Trophoblast cell (in vitro differentiated cells and primary cell): ENCODE measurements around the gene NHSL2.
A peak's percentile ranks its signal among the peaks of the same experiment; 100 is the strongest.

Experiments
- DNase-seq, 2 donors: peaks; one replicate each; pipeline ENCODE4 v3.0.0-alpha.2; 2016
- H2AFZ ChIP-seq: 2 replicates; pipeline ENCODE4 v1.6.1; 2013; ENCODE audit warnings: low read length, moderate library complexity, mild to moderate bottlenecking; ENCODE audit not compliant: insufficient read depth, poor library complexity
- H2AK5ac ChIP-seq: 2 replicates; pipeline ENCODE4 v1.6.1; 2013; ENCODE audit warnings: mild to moderate bottlenecking, low read length
- H2BK120ac ChIP-seq: 2 replicates; pipeline ENCODE4 v1.6.1; 2013; ENCODE audit warnings: low read length, mild to moderate bottlenecking, moderate library complexity; ENCODE audit not compliant: insufficient read depth, poor library complexity
- H2BK12ac ChIP-seq: 2 replicates; pipeline ENCODE4 v1.6.1; 2013; ENCODE audit warnings: mild to moderate bottlenecking, low read length, moderate library complexity
- H2BK5ac ChIP-seq: 2 replicates; pipeline ENCODE4 v1.6.1; 2013; ENCODE audit warnings: low read length, low read depth, moderate library complexity, mild to moderate bottlenecking; ENCODE audit not compliant: poor library complexity
- H3K14ac ChIP-seq: 2 replicates; pipeline ENCODE4 v1.6.1; 2013; ENCODE audit warnings: mild to moderate bottlenecking, low read length
- H3K18ac ChIP-seq: 2 replicates; pipeline ENCODE4 v1.6.1; 2013; ENCODE audit warnings: mild to moderate bottlenecking, low read length
- H3K23ac ChIP-seq: 2 replicates; pipeline ENCODE4 v1.6.1; 2013; ENCODE audit warnings: low read length
- H3K27ac ChIP-seq: 2 replicates; pipeline ENCODE4 v1.5.1; 2013; ENCODE audit warnings: low read depth, mild to moderate bottlenecking, inconsistent platforms, low read length, moderate library complexity
- H3K27me3 ChIP-seq: 2 replicates; pipeline ENCODE4 v1.6.1; 2013; ENCODE audit warnings: inconsistent platforms, mild to moderate bottlenecking, low read length, moderate library complexity; ENCODE audit not compliant: insufficient read depth
- H3K36me3 ChIP-seq, 2 experiments: 1 replicate in 1 of 2; 2 replicates in 1 of 2; pipeline ENCODE4 v1.6.1; 2013; ENCODE audit warnings: low read length in 2 of 2, mild to moderate bottlenecking in 2 of 2, moderate library complexity in 1 of 2; ENCODE audit not compliant: insufficient read depth in 2 of 2, control insufficient read depth in 1 of 2
- H3K4ac ChIP-seq: 2 replicates; pipeline ENCODE4 v1.6.1; 2013; ENCODE audit warnings: low read depth, mild to moderate bottlenecking, low read length, moderate library complexity
- H3K4me1 ChIP-seq, 2 experiments: 1 replicate in 1 of 2; 2 replicates in 1 of 2; pipeline ENCODE4 v1.6.1; 2013; ENCODE audit warnings: low read length in 2 of 2, mild to moderate bottlenecking in 2 of 2, moderate library complexity in 1 of 2; ENCODE audit not compliant: insufficient read depth in 2 of 2, control insufficient read depth in 1 of 2
- H3K4me2 ChIP-seq: 2 replicates; pipeline ENCODE4 v1.6.1; 2013; ENCODE audit warnings: inconsistent platforms, mild to moderate bottlenecking, low read length, moderate library complexity
- H3K4me3 ChIP-seq: 2 replicates; pipeline ENCODE4 v1.5.1; 2013; ENCODE audit warnings: mild to moderate bottlenecking, low read depth, low read length, inconsistent platforms
- H3K79me1 ChIP-seq: one replicate; pipeline ENCODE4 v1.6.1; 2013; ENCODE audit warnings: low read length
- H3K79me2 ChIP-seq: 2 replicates; pipeline ENCODE4 v1.6.1; 2013; ENCODE audit warnings: low read length, mild to moderate bottlenecking; ENCODE audit not compliant: control insufficient read depth, insufficient read depth, poor library complexity
- H3K9ac ChIP-seq: 2 replicates; pipeline ENCODE4 v1.6.1; 2013; ENCODE audit warnings: mild to moderate bottlenecking, low read length
- H3K9me3 ChIP-seq: 2 replicates; pipeline ENCODE4 v1.6.1; 2013; ENCODE audit warnings: low read depth, mild to moderate bottlenecking, control low read depth, inconsistent platforms, low read length; ENCODE audit not compliant: insufficient read depth
- H4K12ac ChIP-seq: 2 replicates; pipeline ENCODE4 v1.6.1; 2013; ENCODE audit warnings: low read depth, mild to moderate bottlenecking, low read length, moderate library complexity
- H4K8ac ChIP-seq: 2 replicates; pipeline ENCODE4 v1.6.1; 2013; ENCODE audit warnings: low read depth, mild to moderate bottlenecking, low read length, moderate library complexity
- H4K91ac ChIP-seq: one replicate; pipeline ENCODE4 v1.6.1; 2013; ENCODE audit warnings: low read depth, mild to moderate bottlenecking, low read length, moderate library complexity
- WGBS: extraction: QIAGEN DNeasy Blood & Tissue Kit; methylation state at CpG from one replicate; pipeline ENCODE4 v1.1.7; 2013; ENCODE audit warnings: missing lambda C conversion rate; ENCODE audit not compliant: insufficient read length, insufficient coverage; ENCODE audit errors: extremely low coverage; 5-methylcytosine and 5-hydroxymethylcytosine counted together

Gene NHSL2

GRCh38 chrX:72128183-72128834, 217.7 kb downstream of the NHSL2 start:
- Histone ChIP-seq H4K12ac (no peak overlapping the region), H2BK12ac (no peak overlapping the region), H2AK5ac (no peak overlapping the region), H2BK120ac (no peak overlapping the region), H3K4me3 (no peak overlapping the region), H3K4ac (no peak overlapping the region), H3K23ac (no peak overlapping the region), H3K79me1 (peaks cover 12% of the 10 kb centered on the region), H3K79me2 (peaks cover 2% of the 10 kb centered on the region), H3K14ac (no peak overlapping the region), H3K4me1 (peaks cover 30 to 37% of the 10 kb centered on the region in 2 experiments), H3K27me3 (no peaks in the 10 kb centered on the region), H3K27ac (no peak overlapping the region), H4K91ac (no peak overlapping the region), H3K9ac (no peak overlapping the region), H2AFZ (no peak overlapping the region), H3K4me2 (no peak overlapping the region), H3K18ac (no peak overlapping the region), H3K36me3 (peaks cover 0 to 3% of the 10 kb centered on the region in 2 experiments), H3K9me3 (no peaks in the 10 kb centered on the region), H4K8ac (no peak overlapping the region), H2BK5ac (no peak overlapping the region)
- no CpG with 5 or more reads among the region's 4 CpGs for WGBS
- DNase-seq, result no peak

- WGBS, result no CpG with 5 or more reads among the region's 6 CpGs
- Histone ChIP-seq H2AFZ (no peak overlapping the region), H3K27ac (no peak overlapping the region), H2BK5ac (no peak overlapping the region), H3K36me3 (peaks cover 0 to 3% of the 10 kb centered on the region in 2 experiments), H3K18ac (no peak overlapping the region), H4K12ac (no peak overlapping the region), H4K91ac (no peak overlapping the region), H3K79me1 (peaks cover 10% of the 10 kb centered on the region), H2AK5ac (no peak overlapping the region), H3K4ac (no peak overlapping the region), H3K9me3 (no peaks in the 10 kb centered on the region), H3K14ac (no peak overlapping the region), H3K4me2 (no peak overlapping the region), H3K4me1 (peaks cover 26 to 34% of the 10 kb centered on the region in 2 experiments), H3K27me3 (no peaks in the 10 kb centered on the region), H3K23ac (no peak overlapping the region), H3K4me3 (no peak overlapping the region), H3K9ac (no peak overlapping the region), H2BK12ac (no peak overlapping the region), H2BK120ac (no peak overlapping the region), H4K8ac (no peak overlapping the region), H3K79me2 (peaks cover 2% of the 10 kb centered on the region)
- peak in 1 of 2 donors; percentile 13 for DNase-seq
Measured at GRCh38 chrX:72128881-72129280, 218.2 kb downstream of the NHSL2 start.

GRCh38 chrX:72129661-72130060, 219.0 kb downstream of the NHSL2 start:
- Histone ChIP-seq H3K36me3 (peaks cover 6 to 7% of the 10 kb centered on the region in 2 experiments), H2AK5ac (no peak overlapping the region), H3K14ac (no peak overlapping the region), H3K4me1 (peaks cover 18 to 27% of the 10 kb centered on the region in 2 experiments), H4K12ac (no peak overlapping the region), H3K27me3 (no peaks in the 10 kb centered on the region), H4K91ac (no peak overlapping the region), H3K4me3 (no peak overlapping the region), H3K79me2 (no peaks in the 10 kb centered on the region), H3K4me2 (no peak overlapping the region), H3K23ac (no peak overlapping the region), H2BK120ac (no peak overlapping the region), H2BK5ac (no peak overlapping the region), H3K79me1 (peaks cover 4% of the 10 kb centered on the region), H4K8ac (no peak overlapping the region), H3K4ac (no peak overlapping the region), H3K9me3 (no peaks in the 10 kb centered on the region), H2AFZ (no peak overlapping the region), H3K9ac (no peak overlapping the region), H2BK12ac (no peak overlapping the region), H3K18ac (no peak overlapping the region), H3K27ac (no peak overlapping the region)
- DNase-seq, result no peak
- WGBS, result no CpG with 5 or more reads among the region's 16 CpGs

GRCh38 chrX:72130156-72130761, 219.6 kb downstream of the NHSL2 start:
- no peak overlapping the region for H3K23ac ChIP-seq
- H3K18ac ChIP-seq, result no peak overlapping the region
- peaks cover 7 to 8% of the 10 kb centered on the region in 2 experiments for H3K36me3 ChIP-seq
- WGBS, result no CpG with 5 or more reads among the region's 12 CpGs
- no peak overlapping the region for H3K4ac ChIP-seq
- no peak overlapping the region for H2BK5ac ChIP-seq
- no peak overlapping the region for H4K91ac ChIP-seq
- no peak overlapping the region for H2BK12ac ChIP-seq
- peaks cover 4% of the 10 kb centered on the region for H3K79me1 ChIP-seq
- H3K4me2 ChIP-seq, result peak overlapping the region; percentile 72
- no peak overlapping the region for H4K12ac ChIP-seq
- no peak overlapping the region for H4K8ac ChIP-seq
- no peak for DNase-seq
- no peak overlapping the region for H3K27ac ChIP-seq
- H2BK120ac ChIP-seq, result no peak overlapping the region
- peaks cover 13 to 21% of the 10 kb centered on the region in 2 experiments for H3K4me1 ChIP-seq
- no peak overlapping the region for H3K14ac ChIP-seq
- H2AK5ac ChIP-seq, result no peak overlapping the region
- no peaks in the 10 kb centered on the region for H3K79me2 ChIP-seq
- H3K27me3 ChIP-seq, result no peaks in the 10 kb centered on the region
- H2AFZ ChIP-seq, result no peak overlapping the region
- H3K9ac ChIP-seq, result no peak overlapping the region
- no peaks in the 10 kb centered on the region for H3K9me3 ChIP-seq
- no peak overlapping the region for H3K4me3 ChIP-seq
